SK-N-SH (cell line): ENCODE measurements around the gene ZCCHC7.

Experiments used
- CTCF ChIP-seq: fragments of 200-600 bp; sonication (generic); IDR thresholded peaks from 2 replicates; pipeline ENCODE4 v1.6.1; 2017; ENCODE audit warnings: antibody characterized with exemption, mild to moderate bottlenecking, moderate library complexity
- POLR2AphosphoS5 ChIP-seq: IDR thresholded peaks from 2 replicates; pipeline ENCODE4 v1.6.1; 2012; ENCODE audit warnings: low read depth, low read length
- RAD21 ChIP-seq: IDR thresholded peaks from 2 replicates; pipeline ENCODE4 v1.6.1; 2012; ENCODE audit warnings: mild to moderate bottlenecking, low read length
- REST ChIP-seq: IDR thresholded peaks from 2 replicates; pipeline ENCODE4 v1.6.1; 2012; ENCODE audit warnings: mild to moderate bottlenecking, low read depth, low read length, moderate library complexity
- RXRA ChIP-seq: IDR thresholded peaks from 2 replicates; pipeline ENCODE4 v1.4.0; 2012; ENCODE audit warnings: low read depth, mild to moderate bottlenecking, borderline replicate concordance

GRCh38 chr9:37406603-37407401 is 286.4 kb downstream of the ZCCHC7 start:
- no peak for TF ChIP-seq CTCF
- TF ChIP-seq RAD21, result no peak
- no peak for TF ChIP-seq REST
- TF ChIP-seq POLR2AphosphoS5, result no peak
- no peak for TF ChIP-seq RXRA
